Endometrium (tissue), 2 donors: ENCODE measurements around the gene KATNIP.

Source experiments
- FAIRE-seq: peaks from 2 replicates; lab custom pipeline; 2012; peaks lifted over from hg19 to GRCh38; lab: Jason Lieb, UNC
- donor health status: control.
- donor health status: control.

The KATNIP gene

GRCh38 chr16:27585200-27585599 lies 35.3 kb downstream of the KATNIP start:
- no peak for FAIRE-seq

- FAIRE-seq = no peak
Observed at GRCh38 chr16:27586711-27587110, 36.8 kb downstream of the KATNIP start.

- no peak for FAIRE-seq
Observed at GRCh38 chr16:27588057-27588456, 38.1 kb downstream of the KATNIP start.

GRCh38 chr16:27591837-27592236 lies 41.9 kb downstream of the KATNIP start:
- no peak for FAIRE-seq

- no peak for FAIRE-seq
Observed at GRCh38 chr16:27595475-27595874, 45.5 kb downstream of the KATNIP start.

GRCh38 chr16:27595993-27596392 lies 46.0 kb downstream of the KATNIP start:
- no peak for FAIRE-seq

GRCh38 chr16:27596411-27596810 lies 46.5 kb downstream of the KATNIP start:
- FAIRE-seq = no peak

GRCh38 chr16:27597361-27597760 lies 47.4 kb downstream of the KATNIP start:
- FAIRE-seq = no peak

GRCh38 chr16:27598220-27598619 lies 48.3 kb downstream of the KATNIP start:
- FAIRE-seq = no peak

- FAIRE-seq = no peak
Observed at GRCh38 chr16:27598931-27599565, 49.1 kb downstream of the KATNIP start.

- no peak for FAIRE-seq
Observed at GRCh38 chr16:27599606-27600005, 49.7 kb downstream of the KATNIP start.
